Measurements from ENCODE around the gene KCNK18.

- TF ChIP-seq POLR2AphosphoS5 (IDR thresholded peaks at IDR 0.05; ENCODE audit: low read depth, low read length): no peak
- TF ChIP-seq, protein P1, sequence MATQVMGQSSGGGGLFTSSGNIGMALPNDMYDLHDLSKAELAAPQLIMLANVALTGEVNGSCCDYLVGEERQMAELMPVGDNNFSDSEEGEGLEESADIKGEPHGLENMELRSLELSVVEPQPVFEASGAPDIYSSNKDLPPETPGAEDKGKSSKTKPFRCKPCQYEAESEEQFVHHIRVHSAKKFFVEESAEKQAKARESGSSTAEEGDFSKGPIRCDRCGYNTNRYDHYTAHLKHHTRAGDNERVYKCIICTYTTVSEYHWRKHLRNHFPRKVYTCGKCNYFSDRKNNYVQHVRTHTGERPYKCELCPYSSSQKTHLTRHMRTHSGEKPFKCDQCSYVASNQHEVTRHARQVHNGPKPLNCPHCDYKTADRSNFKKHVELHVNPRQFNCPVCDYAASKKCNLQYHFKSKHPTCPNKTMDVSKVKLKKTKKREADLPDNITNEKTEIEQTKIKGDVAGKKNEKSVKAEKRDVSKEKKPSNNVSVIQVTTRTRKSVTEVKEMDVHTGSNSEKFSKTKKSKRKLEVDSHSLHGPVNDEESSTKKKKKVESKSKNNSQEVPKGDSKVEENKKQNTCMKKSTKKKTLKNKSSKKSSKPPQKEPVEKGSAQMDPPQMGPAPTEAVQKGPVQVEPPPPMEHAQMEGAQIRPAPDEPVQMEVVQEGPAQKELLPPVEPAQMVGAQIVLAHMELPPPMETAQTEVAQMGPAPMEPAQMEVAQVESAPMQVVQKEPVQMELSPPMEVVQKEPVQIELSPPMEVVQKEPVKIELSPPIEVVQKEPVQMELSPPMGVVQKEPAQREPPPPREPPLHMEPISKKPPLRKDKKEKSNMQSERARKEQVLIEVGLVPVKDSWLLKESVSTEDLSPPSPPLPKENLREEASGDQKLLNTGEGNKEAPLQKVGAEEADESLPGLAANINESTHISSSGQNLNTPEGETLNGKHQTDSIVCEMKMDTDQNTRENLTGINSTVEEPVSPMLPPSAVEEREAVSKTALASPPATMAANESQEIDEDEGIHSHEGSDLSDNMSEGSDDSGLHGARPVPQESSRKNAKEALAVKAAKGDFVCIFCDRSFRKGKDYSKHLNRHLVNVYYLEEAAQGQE (IDR thresholded peaks at IDR 0.05; ENCODE audit: insufficient read depth in 1 of 2, low read depth in 2 of 2, low read length in 2 of 2): no peak
These were observed 39.0 kb upstream of the KCNK18 start for GRCh38 chr10:117158297-117158696.
